ENCODE measurements around the gene HOXD1.

HOXD1 gene

DNA sequence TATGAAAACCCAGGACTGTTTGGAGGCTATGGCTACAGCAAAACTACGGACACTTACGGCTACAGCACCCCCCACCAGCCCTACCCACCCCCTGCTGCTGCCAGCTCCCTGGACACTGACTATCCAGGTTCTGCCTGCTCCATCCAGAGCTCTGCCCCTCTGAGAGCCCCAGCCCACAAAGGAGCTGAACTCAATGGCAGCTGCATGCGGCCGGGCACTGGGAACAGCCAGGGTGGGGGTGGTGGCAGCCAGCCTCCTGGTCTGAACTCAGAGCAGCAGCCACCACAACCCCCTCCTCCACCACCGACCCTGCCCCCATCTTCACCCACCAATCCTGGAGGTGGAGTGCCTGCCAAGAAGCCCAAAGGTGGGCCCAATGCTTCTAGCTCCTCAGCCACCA is 19.3 kb upstream of the HOXD1 start:
- H3K27me3 Mint-ChIP-seq (ENCODE audit: low read depth) = peaks cover 81% of the 10 kb centered on the region
- peaks cover 4% of the 10 kb centered on the region for H3K36me3 Mint-ChIP-seq (ENCODE audit: low read depth)
- DNase-seq (ENCODE audit: low spot score) = no peak
- peaks cover 1% of the 10 kb centered on the region for H3K9me3 Mint-ChIP-seq
- H3K4me1 Mint-ChIP-seq (ENCODE audit: low read depth) = no peaks in the 10 kb centered on the region
- H3K4me3 Mint-ChIP-seq = no peak overlapping the region
- no peak overlapping the region for H3K27ac Mint-ChIP-seq

DNA sequence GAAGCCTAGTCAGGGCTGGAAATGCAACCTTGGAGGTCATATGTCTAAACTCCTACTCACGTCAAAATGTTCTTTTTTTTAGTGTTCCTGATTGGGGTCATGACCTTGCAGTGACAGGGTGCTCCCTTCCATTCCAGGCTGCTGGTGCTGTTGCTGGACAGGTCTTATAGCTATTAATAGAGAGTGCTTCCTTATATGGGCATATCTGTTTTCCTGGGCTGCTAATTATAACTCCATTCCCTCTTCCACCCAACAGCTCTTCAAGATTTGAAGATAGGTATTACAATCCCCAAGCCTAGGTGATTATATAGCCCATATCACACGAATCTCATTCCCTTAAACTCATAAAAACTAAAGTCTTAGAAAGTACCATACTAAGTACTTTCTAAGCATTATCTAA is 18.8 kb upstream of the HOXD1 start:
- DNase-seq (ENCODE audit: low spot score) = no peak
- Mint-ChIP-seq H3K27me3 (ENCODE audit: low read depth) (peaks cover 81% of the 10 kb centered on the region), H3K9me3 (no peaks in the 10 kb centered on the region), H3K4me1 (ENCODE audit: low read depth) (no peaks in the 10 kb centered on the region), H3K4me3 (no peak overlapping the region), H3K36me3 (ENCODE audit: low read depth) (peaks cover 4% of the 10 kb centered on the region), H3K27ac (no peak overlapping the region)

DNA sequence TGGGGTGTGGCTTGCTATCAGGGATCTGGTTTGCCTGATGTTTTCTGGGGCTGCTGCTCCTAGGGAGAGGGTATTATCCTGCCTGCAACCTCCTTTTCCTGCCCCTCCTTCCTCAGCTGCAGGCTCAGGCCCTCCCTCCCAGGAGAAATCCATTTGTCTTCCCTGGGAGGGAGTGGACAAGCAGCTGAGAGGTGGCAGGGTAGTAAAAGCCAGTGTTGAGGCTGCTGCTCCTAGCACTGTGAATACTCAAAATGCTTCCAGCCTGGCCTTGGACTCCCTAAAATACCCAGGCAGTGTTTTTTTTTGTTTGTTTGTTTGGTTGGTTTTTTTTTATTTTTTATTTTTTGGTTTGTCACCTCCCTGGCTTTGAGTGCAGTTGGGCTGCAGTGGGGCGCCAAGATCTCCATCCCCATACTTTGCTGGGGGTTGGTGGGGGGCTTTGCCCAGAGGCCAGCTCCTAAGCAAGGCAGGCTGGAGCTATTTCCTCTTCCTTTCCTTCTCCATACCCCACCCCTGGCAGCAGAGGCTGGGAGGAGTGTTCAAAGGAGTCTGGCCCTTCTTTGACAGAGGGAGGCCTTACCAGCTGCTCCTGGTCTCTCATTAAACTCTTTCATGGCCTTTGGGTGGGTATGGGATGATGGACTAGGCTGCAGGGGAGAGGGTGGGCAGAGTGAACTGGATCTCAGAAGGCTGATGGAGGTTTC is 17.7 kb upstream of the HOXD1 start:
- H3K4me1 Mint-ChIP-seq (ENCODE audit: low read depth) = peaks cover 3% of the 10 kb centered on the region
- H3K9me3 Mint-ChIP-seq = no peaks in the 10 kb centered on the region
- DNase-seq (ENCODE audit: low spot score) = no peak
- H3K36me3 Mint-ChIP-seq (ENCODE audit: low read depth) = peaks cover 4% of the 10 kb centered on the region
- no peak overlapping the region for H3K4me3 Mint-ChIP-seq
- peaks cover 80% of the 10 kb centered on the region for H3K27me3 Mint-ChIP-seq (ENCODE audit: low read depth)
- H3K27ac Mint-ChIP-seq = no peak overlapping the region

DNA sequence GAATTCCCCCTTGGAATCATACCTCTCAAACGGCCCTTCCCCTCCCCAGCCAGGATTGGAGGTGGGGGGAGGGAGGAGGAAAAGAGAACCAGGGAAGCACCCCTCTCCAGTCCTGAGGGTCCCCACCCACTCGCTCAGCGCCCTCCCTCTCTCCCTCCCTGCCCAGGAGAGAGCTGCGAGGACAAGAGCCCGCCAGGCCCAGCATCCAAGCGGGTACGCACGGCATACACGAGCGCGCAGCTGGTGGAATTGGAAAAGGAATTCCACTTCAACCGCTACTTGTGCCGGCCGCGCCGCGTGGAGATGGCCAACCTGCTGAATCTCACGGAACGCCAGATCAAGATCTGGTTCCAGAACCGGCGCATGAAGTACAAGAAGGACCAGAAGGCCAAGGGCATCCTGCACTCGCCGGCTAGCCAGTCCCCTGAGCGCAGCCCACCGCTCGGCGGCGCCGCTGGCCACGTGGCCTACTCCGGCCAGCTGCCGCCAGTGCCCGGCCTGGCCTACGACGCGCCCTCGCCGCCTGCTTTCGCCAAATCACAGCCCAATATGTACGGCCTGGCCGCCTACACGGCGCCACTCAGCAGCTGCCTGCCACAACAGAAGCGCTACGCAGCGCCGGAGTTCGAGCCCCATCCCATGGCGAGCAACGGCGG is 17.0 kb upstream of the HOXD1 start:
- Mint-ChIP-seq H3K9me3 (no peaks in the 10 kb centered on the region), H3K27ac (no peak overlapping the region), H3K4me3 (no peak overlapping the region), H3K4me1 (ENCODE audit: low read depth) (peaks cover 3% of the 10 kb centered on the region), H3K36me3 (ENCODE audit: low read depth) (peaks cover 4% of the 10 kb centered on the region), H3K27me3 (ENCODE audit: low read depth) (peaks cover 80% of the 10 kb centered on the region)
- no peak for DNase-seq (ENCODE audit: low spot score)

DNA sequence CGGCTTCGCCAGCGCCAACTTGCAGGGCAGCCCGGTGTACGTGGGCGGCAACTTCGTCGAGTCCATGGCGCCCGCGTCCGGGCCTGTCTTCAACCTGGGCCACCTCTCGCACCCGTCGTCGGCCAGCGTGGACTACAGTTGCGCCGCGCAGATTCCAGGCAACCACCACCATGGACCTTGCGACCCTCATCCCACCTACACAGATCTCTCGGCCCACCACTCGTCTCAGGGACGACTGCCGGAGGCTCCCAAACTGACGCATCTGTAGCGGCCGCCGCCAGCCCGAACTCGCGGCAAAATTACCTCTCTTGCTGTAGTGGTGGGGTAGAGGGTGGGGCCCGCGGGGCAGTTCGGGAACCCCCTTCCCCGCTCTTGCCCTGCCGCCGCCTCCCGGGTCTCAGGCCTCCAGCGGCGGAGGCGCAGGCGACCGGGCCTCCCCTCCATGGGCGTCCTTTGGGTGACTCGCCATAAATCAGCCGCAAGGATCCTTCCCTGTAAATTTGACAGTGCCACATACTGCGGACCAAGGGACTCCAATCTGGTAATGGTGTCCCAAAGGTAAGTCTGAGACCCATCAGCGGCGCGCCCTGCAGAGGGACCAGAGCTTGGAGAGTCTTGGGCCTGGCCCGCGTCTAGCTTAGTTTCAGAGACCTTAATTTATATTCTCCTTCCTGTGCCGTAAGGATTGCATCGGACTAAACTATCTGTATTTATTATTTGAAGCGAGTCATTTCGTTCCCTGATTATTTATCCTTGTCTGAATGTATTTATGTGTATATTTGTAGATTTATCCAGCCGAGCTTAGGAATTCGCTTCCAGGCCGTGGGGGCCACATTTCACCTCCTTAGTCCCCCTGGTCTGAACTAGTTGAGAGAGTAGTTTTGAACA is 16.2 kb upstream of the HOXD1 start:
- Mint-ChIP-seq H3K9me3 (no peaks in the 10 kb centered on the region), H3K27ac (no peak overlapping the region), H3K4me3 (no peak overlapping the region), H3K36me3 (ENCODE audit: low read depth) (peaks cover 4% of the 10 kb centered on the region), H3K27me3 (ENCODE audit: low read depth) (peaks cover 80% of the 10 kb centered on the region), H3K4me1 (ENCODE audit: low read depth) (peaks cover 3% of the 10 kb centered on the region)
- no peak for DNase-seq (ENCODE audit: low spot score)

DNA sequence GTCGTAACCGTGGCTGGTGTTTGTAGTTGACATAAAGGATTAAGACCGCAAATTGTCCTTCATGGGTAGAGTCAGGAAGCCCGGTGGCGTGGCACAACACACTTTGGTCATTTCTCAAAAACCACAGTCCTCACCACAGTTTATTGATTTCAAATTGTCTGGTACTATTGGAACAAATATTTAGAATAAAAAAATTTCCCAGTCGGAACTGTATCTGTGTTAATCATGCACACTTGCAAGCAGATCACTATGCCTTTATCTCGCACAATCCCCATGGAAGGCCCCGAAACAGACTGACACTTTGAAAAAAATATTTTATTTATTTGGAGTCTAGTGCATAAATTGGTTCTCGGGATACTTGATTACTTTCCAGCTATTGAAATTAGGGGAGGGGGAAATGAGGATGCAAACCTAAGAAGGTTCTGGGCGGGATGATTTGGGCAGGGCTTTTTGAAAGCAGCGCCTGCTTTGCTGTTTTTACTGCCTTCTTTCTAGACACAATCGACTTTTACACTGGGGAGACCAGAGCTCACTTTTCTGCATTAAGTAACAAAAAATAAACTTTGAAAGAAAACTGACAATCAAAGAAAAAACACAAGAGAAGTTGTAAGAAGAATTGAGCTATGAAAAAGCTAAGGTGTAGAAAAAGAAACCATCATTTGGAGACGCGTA is 15.4 kb upstream of the HOXD1 start:
- peaks cover 5% of the 10 kb centered on the region for H3K4me1 Mint-ChIP-seq (ENCODE audit: low read depth)
- DNase-seq (ENCODE audit: low spot score) = no peak
- H3K4me3 Mint-ChIP-seq = no peak overlapping the region
- peaks cover 4% of the 10 kb centered on the region for H3K36me3 Mint-ChIP-seq (ENCODE audit: low read depth)
- H3K9me3 Mint-ChIP-seq = no peaks in the 10 kb centered on the region
- H3K27me3 Mint-ChIP-seq (ENCODE audit: low read depth) = peaks cover 79% of the 10 kb centered on the region
- H3K27ac Mint-ChIP-seq = no peak overlapping the region

DNA sequence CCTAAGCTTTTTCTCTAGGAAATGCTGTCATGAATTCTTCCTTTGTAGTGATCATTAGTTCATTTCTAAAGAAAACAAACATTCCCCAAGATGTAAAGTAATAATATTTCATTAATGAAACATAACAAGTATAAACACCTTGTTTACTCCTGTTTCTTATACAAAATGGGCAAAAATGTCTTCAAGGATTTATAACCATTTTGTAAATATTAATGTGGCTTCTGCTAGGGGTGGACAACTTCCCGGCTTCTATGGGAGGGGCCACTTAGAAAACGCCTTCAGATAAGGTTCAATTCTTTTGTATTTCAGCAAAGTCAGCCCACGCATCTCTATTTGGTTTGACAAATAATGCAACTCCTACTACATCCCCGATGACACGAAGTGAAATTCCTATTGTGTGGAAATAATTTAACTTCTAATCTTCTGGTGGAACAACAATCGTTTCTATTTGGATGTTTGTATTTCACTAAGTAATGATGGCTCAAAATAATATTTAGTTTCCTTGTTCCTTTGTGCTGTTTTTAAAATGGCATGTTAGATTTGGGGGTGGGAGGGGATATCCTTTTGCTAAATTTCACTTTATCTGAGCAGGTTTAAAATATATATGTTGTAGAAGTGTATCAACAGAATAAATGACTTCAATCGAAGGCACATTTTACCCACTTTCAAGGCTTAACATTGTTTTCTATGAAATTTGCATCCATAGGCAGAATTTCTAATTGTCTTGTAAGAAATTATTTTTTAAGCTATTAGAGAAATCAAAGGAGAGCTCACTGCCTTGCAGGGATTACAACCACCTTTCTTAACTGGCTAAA is 14.7 kb upstream of the HOXD1 start:
- no peak overlapping the region for H3K4me3 Mint-ChIP-seq
- no peak overlapping the region for H3K27ac Mint-ChIP-seq
- no peak for DNase-seq (ENCODE audit: low spot score)
- H3K4me1 Mint-ChIP-seq (ENCODE audit: low read depth) = peaks cover 8% of the 10 kb centered on the region
- H3K9me3 Mint-ChIP-seq = no peaks in the 10 kb centered on the region
- H3K36me3 Mint-ChIP-seq (ENCODE audit: low read depth) = peaks cover 4% of the 10 kb centered on the region
- H3K27me3 Mint-ChIP-seq (ENCODE audit: low read depth) = peaks cover 86% of the 10 kb centered on the region

DNA sequence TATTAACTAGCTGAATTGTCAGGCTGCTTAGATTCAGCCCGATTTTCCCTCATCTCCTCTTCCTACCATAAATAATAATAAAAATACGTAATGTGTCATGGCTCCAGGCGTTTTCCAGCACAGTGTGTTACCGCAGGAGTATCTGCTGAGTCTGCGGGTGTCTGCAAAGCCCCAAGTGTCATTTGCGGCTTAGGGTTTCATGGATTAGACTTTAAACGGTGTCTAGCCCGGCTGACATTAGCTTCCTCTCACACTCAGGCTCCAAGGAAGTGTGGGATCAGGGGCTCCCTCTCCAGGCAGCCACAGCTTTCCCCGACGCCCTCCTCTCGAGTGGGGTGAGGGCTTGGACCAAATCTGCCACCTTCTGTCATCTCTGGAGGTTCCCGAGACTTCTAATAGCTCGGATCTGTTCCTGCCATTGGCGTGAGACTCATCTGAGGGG is 14.1 kb upstream of the HOXD1 start:
- H3K4me3 Mint-ChIP-seq = no peak overlapping the region
- H3K4me1 Mint-ChIP-seq (ENCODE audit: low read depth) = peaks cover 8% of the 10 kb centered on the region
- peaks cover 89% of the 10 kb centered on the region for H3K27me3 Mint-ChIP-seq (ENCODE audit: low read depth)
- DNase-seq (ENCODE audit: low spot score) = no peak
- peaks cover 4% of the 10 kb centered on the region for H3K36me3 Mint-ChIP-seq (ENCODE audit: low read depth)
- H3K27ac Mint-ChIP-seq = no peak overlapping the region
- H3K9me3 Mint-ChIP-seq = no peaks in the 10 kb centered on the region

DNA sequence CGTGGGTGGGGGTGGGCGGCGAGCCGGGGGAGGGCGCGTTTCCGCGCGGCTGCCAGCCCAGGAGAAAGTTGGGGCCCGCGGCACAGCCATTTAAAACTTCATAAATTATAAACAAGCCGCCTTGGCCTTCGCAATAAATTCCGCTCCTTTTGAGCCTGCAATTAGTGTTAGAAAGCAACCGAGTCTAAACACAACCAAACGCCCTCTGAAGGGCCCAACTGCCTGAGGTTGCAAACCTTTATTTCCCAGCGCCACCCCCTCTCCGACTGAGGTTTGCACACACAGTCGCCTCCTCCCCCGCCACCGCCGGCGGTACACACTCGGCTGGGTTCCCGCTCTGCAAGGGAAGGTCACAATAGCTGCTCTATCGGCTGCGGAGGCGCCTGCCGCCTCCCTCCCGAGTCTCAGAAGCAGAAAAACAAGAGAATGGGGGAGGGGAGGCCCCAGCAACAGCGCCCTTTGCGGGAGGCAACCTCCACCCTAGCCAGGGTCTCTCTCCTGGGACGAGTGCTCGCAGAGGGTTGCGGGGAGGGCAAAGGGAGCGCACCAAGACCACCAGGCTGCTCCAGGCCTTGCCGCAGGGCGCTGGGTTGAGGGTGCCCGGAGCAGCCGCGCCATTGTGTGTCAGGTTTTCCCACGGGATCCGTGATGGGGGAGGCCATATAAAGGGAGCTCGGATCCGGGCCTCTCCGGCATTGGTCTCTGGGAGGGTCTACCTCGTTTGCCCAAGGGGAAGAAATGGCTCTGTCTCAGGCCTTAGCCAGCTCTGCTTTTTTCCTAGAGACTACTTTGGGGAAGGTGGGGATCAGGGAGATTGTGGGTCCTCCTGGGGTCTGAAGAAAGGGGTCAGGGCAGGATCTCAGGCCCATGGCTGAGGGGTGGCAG is 13.4 kb upstream of the HOXD1 start:
- Mint-ChIP-seq H3K36me3 (ENCODE audit: low read depth) (peaks cover 4% of the 10 kb centered on the region), H3K4me3 (no peak overlapping the region), H3K27ac (no peak overlapping the region), H3K4me1 (ENCODE audit: low read depth) (peaks cover 8% of the 10 kb centered on the region), H3K27me3 (ENCODE audit: low read depth) (peaks cover 89% of the 10 kb centered on the region), H3K9me3 (no peaks in the 10 kb centered on the region)
- no peak for DNase-seq (ENCODE audit: low spot score)

DNA sequence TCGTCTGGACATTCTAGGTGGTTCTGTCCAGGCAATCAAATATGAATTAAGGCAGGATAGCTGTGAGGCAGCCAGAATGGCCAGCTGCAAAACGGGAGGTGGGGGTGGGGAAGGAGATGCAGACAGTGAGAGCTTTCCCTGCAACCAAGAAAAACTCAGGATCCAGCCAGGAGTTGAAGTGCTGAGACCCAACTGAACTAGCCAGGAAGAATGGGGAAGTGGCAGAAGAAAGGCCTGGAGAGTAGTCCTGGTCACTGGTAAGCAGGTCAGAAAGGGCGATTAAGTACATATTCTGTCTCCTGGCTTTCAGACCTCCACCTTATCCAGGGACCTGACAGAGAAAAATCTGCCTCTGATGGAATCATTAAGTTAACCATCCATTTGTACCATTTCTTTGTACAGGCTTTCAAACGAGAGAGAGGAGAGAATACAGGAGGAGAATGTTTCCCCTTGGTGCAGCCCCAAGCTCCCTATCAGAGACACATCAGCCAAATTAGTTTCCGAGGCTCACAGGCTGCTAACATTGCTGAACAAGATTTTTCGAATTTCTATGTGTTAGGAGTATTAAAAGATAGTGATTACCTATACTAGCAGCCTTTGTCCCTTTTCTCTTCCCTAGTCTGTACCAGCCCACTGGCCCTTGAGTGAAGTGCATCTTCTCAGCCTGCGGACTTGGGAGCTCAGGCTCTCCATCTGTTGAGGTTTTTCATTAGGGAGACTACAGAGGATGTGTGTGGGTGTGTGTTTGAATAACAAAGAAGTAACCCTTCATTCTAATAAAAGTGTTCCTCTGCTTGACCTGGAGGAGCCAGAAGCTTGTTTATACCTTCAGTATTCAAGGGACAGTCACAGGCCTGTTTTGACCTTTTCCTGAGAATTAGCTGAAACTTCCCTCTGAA is 12.5 kb upstream of the HOXD1 start:
- peaks cover 4% of the 10 kb centered on the region for H3K36me3 Mint-ChIP-seq (ENCODE audit: low read depth)
- no peak overlapping the region for H3K27ac Mint-ChIP-seq
- DNase-seq (ENCODE audit: low spot score) = no peak
- peaks cover 90% of the 10 kb centered on the region for H3K27me3 Mint-ChIP-seq (ENCODE audit: low read depth)
- no peak overlapping the region for H3K4me3 Mint-ChIP-seq
- peaks cover 8% of the 10 kb centered on the region for H3K4me1 Mint-ChIP-seq (ENCODE audit: low read depth)
- no peaks in the 10 kb centered on the region for H3K9me3 Mint-ChIP-seq

DNA sequence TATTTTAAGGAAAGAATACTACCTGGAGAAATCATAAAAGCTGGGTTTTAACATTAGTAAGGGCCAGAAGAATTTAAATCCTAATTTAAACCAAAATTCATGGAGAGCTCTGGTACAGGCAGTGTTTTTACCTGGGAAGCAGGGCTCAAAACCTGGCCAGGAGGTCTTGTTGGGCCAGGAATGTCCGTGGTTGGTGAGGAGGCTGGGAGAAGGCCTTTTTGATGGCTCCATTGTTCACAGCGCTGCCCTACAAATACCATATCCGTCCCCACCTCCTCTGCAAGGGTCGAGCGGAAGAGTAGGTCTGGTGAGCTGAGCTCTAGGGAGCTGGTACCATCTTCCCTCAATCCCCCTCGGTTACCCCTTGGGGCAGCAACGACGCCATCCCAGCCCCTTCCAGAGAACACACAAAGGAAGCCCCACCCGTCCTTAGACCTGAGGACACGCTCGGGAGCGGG is 10.9 kb upstream of the HOXD1 start:
- Mint-ChIP-seq H3K27me3 (ENCODE audit: low read depth) (peaks cover 87% of the 10 kb centered on the region), H3K4me3 (no peak overlapping the region), H3K36me3 (ENCODE audit: low read depth) (peaks cover 2% of the 10 kb centered on the region), H3K4me1 (ENCODE audit: low read depth) (peaks cover 8% of the 10 kb centered on the region), H3K27ac (no peak overlapping the region), H3K9me3 (no peaks in the 10 kb centered on the region)
- no peak for DNase-seq (ENCODE audit: low spot score)
